ENCODE data around the gene PUM1.
A peak's percentile ranks its signal among the peaks of the same experiment; 100 is the strongest.

The PUM1 gene, protein sequence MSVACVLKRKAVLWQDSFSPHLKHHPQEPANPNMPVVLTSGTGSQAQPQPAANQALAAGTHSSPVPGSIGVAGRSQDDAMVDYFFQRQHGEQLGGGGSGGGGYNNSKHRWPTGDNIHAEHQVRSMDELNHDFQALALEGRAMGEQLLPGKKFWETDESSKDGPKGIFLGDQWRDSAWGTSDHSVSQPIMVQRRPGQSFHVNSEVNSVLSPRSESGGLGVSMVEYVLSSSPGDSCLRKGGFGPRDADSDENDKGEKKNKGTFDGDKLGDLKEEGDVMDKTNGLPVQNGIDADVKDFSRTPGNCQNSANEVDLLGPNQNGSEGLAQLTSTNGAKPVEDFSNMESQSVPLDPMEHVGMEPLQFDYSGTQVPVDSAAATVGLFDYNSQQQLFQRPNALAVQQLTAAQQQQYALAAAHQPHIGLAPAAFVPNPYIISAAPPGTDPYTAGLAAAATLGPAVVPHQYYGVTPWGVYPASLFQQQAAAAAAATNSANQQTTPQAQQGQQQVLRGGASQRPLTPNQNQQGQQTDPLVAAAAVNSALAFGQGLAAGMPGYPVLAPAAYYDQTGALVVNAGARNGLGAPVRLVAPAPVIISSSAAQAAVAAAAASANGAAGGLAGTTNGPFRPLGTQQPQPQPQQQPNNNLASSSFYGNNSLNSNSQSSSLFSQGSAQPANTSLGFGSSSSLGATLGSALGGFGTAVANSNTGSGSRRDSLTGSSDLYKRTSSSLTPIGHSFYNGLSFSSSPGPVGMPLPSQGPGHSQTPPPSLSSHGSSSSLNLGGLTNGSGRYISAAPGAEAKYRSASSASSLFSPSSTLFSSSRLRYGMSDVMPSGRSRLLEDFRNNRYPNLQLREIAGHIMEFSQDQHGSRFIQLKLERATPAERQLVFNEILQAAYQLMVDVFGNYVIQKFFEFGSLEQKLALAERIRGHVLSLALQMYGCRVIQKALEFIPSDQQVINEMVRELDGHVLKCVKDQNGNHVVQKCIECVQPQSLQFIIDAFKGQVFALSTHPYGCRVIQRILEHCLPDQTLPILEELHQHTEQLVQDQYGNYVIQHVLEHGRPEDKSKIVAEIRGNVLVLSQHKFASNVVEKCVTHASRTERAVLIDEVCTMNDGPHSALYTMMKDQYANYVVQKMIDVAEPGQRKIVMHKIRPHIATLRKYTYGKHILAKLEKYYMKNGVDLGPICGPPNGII

DNA sequence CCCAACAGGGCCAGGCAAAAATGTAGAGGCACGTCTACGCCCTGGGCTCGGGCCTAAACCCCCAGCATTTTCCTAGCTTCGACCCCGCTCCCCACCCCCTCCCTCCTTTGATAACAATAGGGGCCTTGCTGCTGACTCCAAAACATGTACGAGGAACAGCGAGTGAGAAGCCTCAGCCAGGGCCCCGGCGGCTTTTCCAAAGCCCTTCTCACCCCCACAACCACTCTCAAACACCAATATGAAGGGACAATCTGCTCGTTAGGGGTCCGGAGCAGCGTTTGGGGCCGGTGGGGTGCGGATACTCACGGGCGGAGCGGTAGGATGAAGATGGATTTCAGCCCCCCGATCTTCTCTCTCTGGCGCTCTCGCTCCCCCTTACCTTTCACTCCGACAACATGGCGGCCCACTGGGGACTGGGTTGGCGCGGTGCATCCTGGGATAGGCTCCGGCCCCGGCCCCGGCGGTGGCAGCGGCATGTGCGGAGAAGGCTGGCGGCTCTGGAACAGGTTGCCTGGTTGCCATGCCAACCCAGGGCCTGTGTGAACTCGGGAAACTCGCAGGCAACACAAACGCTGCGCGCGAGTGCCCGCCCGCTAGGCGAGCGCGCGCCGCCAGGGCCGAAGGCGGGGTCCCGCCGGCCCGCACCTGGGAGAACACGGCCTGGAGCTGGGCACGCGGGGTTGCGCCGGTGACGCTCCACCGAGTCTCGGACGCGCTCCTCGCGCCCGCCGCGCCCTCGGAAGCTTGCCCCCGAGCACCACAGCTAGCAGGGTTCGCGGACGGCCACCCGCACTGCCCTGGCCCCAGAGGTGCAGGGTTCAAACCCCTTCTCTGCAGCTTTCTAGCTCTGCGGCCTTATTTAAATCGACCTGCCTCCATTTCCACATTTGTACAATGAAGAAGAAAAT, at the start of gene PUM1:
Gene PUM1 (minus strand): TSS at position 408 of the 908 bp plus-strand sequence. CDS start 6,151 bp downstream, outside the sequence.
- H3K4me3 ChIP-seq (ENCODE audit: low read depth, low read length) = peak within 1 kb of the TSS; percentile 62
- TF ChIP-seq, protein P1, sequence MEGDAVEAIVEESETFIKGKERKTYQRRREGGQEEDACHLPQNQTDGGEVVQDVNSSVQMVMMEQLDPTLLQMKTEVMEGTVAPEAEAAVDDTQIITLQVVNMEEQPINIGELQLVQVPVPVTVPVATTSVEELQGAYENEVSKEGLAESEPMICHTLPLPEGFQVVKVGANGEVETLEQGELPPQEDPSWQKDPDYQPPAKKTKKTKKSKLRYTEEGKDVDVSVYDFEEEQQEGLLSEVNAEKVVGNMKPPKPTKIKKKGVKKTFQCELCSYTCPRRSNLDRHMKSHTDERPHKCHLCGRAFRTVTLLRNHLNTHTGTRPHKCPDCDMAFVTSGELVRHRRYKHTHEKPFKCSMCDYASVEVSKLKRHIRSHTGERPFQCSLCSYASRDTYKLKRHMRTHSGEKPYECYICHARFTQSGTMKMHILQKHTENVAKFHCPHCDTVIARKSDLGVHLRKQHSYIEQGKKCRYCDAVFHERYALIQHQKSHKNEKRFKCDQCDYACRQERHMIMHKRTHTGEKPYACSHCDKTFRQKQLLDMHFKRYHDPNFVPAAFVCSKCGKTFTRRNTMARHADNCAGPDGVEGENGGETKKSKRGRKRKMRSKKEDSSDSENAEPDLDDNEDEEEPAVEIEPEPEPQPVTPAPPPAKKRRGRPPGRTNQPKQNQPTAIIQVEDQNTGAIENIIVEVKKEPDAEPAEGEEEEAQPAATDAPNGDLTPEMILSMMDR (IDR thresholded peaks at IDR 0.05; ENCODE audit: borderline replicate concordance, insufficient read depth, low read depth, low read length) = no peak

DNA sequence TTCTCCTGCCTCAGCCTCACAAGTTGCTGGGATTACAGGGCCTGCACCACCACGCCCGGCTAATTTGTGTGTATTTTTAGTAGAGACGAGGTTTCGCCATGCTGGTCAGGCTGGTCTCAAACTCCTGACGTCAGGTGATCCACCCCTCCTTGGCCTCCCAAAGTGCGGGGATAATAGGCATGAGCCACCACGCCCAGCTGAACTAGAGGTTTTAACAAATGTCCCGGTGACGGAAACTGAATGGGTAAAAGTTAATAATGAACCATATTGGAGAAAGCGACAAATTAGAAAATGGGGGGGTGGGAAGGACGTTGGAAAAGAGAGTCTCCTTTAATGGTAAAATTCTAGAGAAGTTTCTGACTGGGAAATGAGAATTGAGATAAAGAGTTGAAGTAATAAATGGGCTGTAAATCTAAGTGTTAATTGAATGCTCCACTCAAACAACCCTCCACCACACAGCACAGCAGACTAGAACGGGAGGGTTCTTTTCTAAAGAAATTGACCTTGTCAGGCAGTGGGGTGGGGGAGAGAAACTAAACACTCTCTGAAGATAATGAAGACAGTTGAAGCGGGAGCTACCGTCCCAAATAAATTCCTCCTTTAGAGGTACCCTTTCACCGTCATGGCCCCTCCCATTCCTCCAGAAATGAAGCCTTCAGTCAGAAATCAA, 46.9 kb upstream of the PUM1 start:
- TF ChIP-seq, protein P1 (IDR thresholded peaks at IDR 0.05; ENCODE audit: borderline replicate concordance, insufficient read depth, low read depth, low read length) = no peak
- H3K4me3 ChIP-seq (ENCODE audit: low read depth, low read length) = no peak overlapping the region

DNA sequence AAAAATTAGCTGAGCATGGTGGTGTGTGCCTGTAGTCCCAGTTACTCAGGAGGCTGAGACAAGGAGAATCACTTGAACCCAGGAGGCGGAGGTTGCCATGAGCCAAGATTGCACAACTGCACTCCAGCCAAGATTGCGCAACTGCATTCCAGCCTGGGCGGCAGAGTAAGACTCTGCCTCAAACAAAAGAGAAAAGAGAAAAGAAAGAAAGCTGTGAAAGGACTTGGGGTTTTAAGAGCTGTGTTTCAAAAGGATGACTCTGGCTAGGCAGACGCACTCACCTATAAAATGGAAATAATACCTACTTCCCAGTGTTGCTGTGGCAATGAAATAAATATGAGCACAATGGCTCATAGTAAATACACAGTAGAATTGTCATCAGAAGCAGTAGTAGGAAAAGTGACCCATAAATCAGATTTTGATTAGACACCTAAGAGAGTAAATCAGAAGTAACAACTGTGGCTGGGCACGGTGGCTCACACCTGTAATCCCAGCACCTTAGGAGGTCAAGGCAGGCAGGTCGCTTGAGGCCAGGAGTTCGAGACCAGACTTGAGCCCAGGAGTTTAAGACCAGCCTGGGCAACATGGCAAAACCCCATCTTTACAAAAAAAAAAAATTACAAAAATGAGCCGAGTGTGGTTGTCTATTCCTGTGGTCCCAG, 45.9 kb upstream of the PUM1 start:
- TF ChIP-seq, protein P1 (IDR thresholded peaks at IDR 0.05; ENCODE audit: borderline replicate concordance, insufficient read depth, low read depth, low read length) = no peak
- no peak overlapping the region for H3K4me3 ChIP-seq (ENCODE audit: low read depth, low read length)

DNA sequence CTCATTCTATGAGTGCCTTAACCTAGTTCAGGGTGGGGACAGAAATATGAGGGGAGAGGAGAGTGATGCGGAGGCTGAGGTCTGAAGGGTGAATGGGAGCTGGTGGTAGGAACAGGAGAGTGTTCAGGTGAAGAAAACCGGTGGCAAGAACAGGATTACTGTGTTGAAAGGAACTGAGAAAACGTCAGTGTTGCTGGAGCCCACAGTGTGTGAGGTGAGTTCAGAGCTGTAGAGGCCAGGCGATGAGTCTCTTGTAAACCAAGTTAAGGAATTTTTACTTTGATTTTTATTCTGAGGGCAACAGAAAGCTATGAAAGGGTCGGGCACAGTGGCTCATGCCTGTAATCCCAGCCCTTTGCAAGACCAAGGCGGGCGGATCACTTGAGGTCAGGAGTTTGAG, 45.3 kb upstream of the PUM1 start:
- no peak overlapping the region for H3K4me3 ChIP-seq (ENCODE audit: low read depth, low read length)
- TF ChIP-seq, protein P1 (IDR thresholded peaks at IDR 0.05; ENCODE audit: borderline replicate concordance, insufficient read depth, low read depth, low read length) = no peak

DNA sequence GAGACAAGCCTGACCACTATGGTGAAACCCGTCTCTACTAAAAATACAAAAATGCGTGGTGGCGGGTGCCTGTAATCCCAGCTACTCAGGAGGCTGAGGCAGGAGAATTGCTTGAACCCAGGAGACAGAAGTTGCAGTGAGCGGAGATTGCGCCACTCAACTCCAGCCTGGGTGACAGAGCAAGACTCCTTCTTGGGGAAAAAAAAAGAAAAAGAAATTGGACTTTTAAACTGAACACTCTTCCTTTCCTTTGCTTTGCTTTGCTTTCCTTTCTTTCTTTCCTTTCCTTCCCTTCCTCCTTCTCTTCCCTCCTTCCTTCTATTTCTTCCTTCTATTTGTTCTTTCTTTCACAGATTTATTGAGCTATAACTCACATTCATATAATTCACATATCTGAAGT, 43.3 kb upstream of the PUM1 start:
- TF ChIP-seq, protein P1 (IDR thresholded peaks at IDR 0.05; ENCODE audit: borderline replicate concordance, insufficient read depth, low read depth, low read length) = no peak
- no peak overlapping the region for H3K4me3 ChIP-seq (ENCODE audit: low read depth, low read length)

All from GM12875 (cell line).